ENCODE data around the gene LY9. TPM values are rescaled to one million over a fixed set of nuclear protein-coding genes. Genes with fewer than 3 reads are reported as not detected.

LY9 gene
- total RNA-seq, 2 donors from 2014 or later = not detected

GRCh38 chr1:160778976-160779375 lies 17.0 kb upstream of the LY9 start:
- Histone ChIP-seq H3K27ac (ENCODE audit: low read depth, low read length) (no peak overlapping the region), H3K4me1 (ENCODE audit: control insufficient read depth, insufficient read depth, low read length) (no peaks in the 10 kb centered on the region), H3K9me3 (ENCODE audit: control insufficient read depth, low read length) (no peaks in the 10 kb centered on the region), H3K27me3 (ENCODE audit: control insufficient read depth, insufficient read depth, low read length, poor library complexity, severe bottlenecking) (no peaks in the 10 kb centered on the region), H3K4me3 (ENCODE audit: low read length) (no peak overlapping the region), H3K9ac (ENCODE audit: extremely low read depth, low read length, poor library complexity, severe bottlenecking) (no peak overlapping the region), H3K36me3 (ENCODE audit: control insufficient read depth, insufficient read depth, low read length) (no peaks in the 10 kb centered on the region)
- 91 to 95% methylated on average over 6 of the region's 6 CpGs for WGBS, 2 experiments (ENCODE audit: insufficient coverage in 1 of 2, insufficient read length in 1 of 2)
- no peaks in the 10 kb centered on the region for H3K27me3 Mint-ChIP-seq (ENCODE audit: insufficient read depth)
- TF ChIP-seq, protein P1, sequence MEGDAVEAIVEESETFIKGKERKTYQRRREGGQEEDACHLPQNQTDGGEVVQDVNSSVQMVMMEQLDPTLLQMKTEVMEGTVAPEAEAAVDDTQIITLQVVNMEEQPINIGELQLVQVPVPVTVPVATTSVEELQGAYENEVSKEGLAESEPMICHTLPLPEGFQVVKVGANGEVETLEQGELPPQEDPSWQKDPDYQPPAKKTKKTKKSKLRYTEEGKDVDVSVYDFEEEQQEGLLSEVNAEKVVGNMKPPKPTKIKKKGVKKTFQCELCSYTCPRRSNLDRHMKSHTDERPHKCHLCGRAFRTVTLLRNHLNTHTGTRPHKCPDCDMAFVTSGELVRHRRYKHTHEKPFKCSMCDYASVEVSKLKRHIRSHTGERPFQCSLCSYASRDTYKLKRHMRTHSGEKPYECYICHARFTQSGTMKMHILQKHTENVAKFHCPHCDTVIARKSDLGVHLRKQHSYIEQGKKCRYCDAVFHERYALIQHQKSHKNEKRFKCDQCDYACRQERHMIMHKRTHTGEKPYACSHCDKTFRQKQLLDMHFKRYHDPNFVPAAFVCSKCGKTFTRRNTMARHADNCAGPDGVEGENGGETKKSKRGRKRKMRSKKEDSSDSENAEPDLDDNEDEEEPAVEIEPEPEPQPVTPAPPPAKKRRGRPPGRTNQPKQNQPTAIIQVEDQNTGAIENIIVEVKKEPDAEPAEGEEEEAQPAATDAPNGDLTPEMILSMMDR (conservative IDR thresholded peaks at IDR 0.05) = no peak
- peaks cover 14% of the 10 kb centered on the region for H3K4me1 Mint-ChIP-seq
- no peak overlapping the region for H3K4me3 Mint-ChIP-seq
- H3K36me3 Mint-ChIP-seq (ENCODE audit: low read depth) = peaks cover 2% of the 10 kb centered on the region
- no peak overlapping the region for H3K27ac Mint-ChIP-seq
- H3K9me3 Mint-ChIP-seq = peaks cover 19% of the 10 kb centered on the region
- DNase-seq = no peak

DNA sequence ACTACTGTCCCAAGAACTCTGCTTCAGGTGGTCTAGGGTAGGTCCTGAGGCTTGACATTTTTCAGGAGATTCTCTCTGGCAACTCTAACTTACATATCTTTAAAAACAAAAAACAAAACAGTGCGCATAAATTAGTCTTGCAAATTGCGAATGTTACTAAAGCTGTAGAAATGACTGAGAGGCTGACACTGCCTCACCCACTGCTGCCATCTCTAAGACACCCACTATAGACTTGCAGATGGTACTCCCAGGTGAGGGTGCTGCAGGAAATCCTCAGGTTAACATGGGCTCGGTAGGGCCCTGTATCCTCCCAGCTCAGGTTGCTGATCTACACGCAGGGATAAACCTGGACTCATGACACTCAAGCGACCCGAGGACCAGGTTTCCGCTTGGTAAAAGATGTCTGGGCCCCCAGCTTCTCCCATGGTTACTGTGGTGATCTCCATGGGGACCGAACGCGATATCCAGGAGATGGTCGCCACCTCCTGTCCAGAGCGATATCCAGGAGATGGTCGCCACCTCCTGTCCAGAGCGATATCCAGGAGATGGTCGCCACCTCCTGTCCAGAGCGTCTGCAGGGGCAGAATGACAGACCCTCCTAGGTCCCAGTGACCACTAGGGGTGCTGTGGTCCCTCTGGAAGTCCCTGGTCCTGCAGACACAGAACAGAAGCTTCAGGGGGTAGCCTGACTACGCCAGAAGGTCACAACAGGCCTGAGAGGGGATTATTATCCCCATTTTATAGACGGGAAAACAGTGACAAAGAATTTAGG lies 16.2 kb upstream of the LY9 start:
- H3K36me3 Mint-ChIP-seq (ENCODE audit: low read depth) = peaks cover 2% of the 10 kb centered on the region
- H3K27me3 ChIP-seq (ENCODE audit: control insufficient read depth, insufficient read depth, low read length, poor library complexity, severe bottlenecking) = no peaks in the 10 kb centered on the region
- no peak overlapping the region for H3K4me3 Mint-ChIP-seq
- H3K4me1 Mint-ChIP-seq = peaks cover 8% of the 10 kb centered on the region
- H3K4me3 ChIP-seq (ENCODE audit: low read length) = no peak overlapping the region
- TF ChIP-seq, protein P1 (conservative IDR thresholded peaks at IDR 0.05) = peak; percentile 79
- no peaks in the 10 kb centered on the region for H3K9me3 ChIP-seq (ENCODE audit: control insufficient read depth, low read length)
- 87 to 93% methylated on average over 11 to 18 of the region's 18 CpGs for whole genome bisulfite sequencing, 2 experiments (ENCODE audit: insufficient coverage in 1 of 2, insufficient read length in 1 of 2)
- peak; percentile 89 for DNase-seq
- H3K9me3 Mint-ChIP-seq = peaks cover 21% of the 10 kb centered on the region
- H3K4me1 ChIP-seq (ENCODE audit: control insufficient read depth, insufficient read depth, low read length) = no peaks in the 10 kb centered on the region
- no peaks in the 10 kb centered on the region for H3K27me3 Mint-ChIP-seq (ENCODE audit: insufficient read depth)
- no peak overlapping the region for H3K9ac ChIP-seq (ENCODE audit: extremely low read depth, low read length, poor library complexity, severe bottlenecking)
- H3K27ac ChIP-seq (ENCODE audit: low read depth, low read length) = no peak overlapping the region
- no peaks in the 10 kb centered on the region for H3K36me3 ChIP-seq (ENCODE audit: control insufficient read depth, insufficient read depth, low read length)
- no peak overlapping the region for H3K27ac Mint-ChIP-seq

- Mint-ChIP-seq H3K4me3 (no peak overlapping the region), H3K9me3 (peaks cover 21% of the 10 kb centered on the region), H3K27ac (no peak overlapping the region), H3K4me1 (peaks cover 4% of the 10 kb centered on the region), H3K27me3 (ENCODE audit: insufficient read depth) (no peaks in the 10 kb centered on the region), H3K36me3 (ENCODE audit: low read depth) (peaks cover 2% of the 10 kb centered on the region)
- no peaks in the 10 kb centered on the region for H3K4me1 ChIP-seq (ENCODE audit: control insufficient read depth, insufficient read depth, low read length)
- no peak overlapping the region for H3K9ac ChIP-seq (ENCODE audit: extremely low read depth, low read length, poor library complexity, severe bottlenecking)
- TF ChIP-seq, protein P1 (conservative IDR thresholded peaks at IDR 0.05) = no peak
- no peak for DNase-seq
- H3K27ac ChIP-seq (ENCODE audit: low read depth, low read length) = no peak overlapping the region
- H3K4me3 ChIP-seq (ENCODE audit: low read length) = no peak overlapping the region
- no peaks in the 10 kb centered on the region for H3K9me3 ChIP-seq (ENCODE audit: control insufficient read depth, low read length)
- 86 to 98% methylated on average over 2 of the region's 2 CpGs for WGBS, 2 experiments (ENCODE audit: insufficient coverage in 1 of 2, insufficient read length in 1 of 2)
- no peaks in the 10 kb centered on the region for H3K27me3 ChIP-seq (ENCODE audit: control insufficient read depth, insufficient read depth, low read length, poor library complexity, severe bottlenecking)
- H3K36me3 ChIP-seq (ENCODE audit: control insufficient read depth, insufficient read depth, low read length) = no peaks in the 10 kb centered on the region
These were observed 15.6 kb upstream of the LY9 start for GRCh38 chr1:160780398-160780755.

Measured in endodermal cell (in vitro differentiated cells).